RWPE1 (cell line): Measurements from ENCODE around the gene PEA15.

Source experiments
- CTCF ChIA-PET: fragments of 350-600 bp; sonication (Branson Sonifier 250); formaldehyde crosslinking; extraction: SDS; loops from one replicate; lab custom pipeline; 2021; lab: Yijun Ruan, JAX
- POLR2A ChIA-PET: fragments of 400-600 bp; formaldehyde crosslinking; extraction: SDS; loops from one replicate; lab custom pipeline; 2020; ENCODE audit warnings: antibody characterized with exemption; ENCODE audit not compliant: low non-redundant PET; lab: Yijun Ruan, JAX
- DNase-seq: peaks from one replicate; pipeline ENCODE4 v3.0.0; 2012; ENCODE audit warnings: low spot score
- H3K27ac ChIP-seq: fragments of 450-650 bp; 2 replicates; pipeline ENCODE4 v1.5.1; 2017
- CTCF ChIP-seq: fragments of 450-650 bp; conservative IDR thresholded peaks from 2 replicates; pipeline ENCODE4 v1.5.1; 2017; ENCODE audit warnings: low read depth, mild to moderate bottlenecking

Gene PEA15

DNA sequence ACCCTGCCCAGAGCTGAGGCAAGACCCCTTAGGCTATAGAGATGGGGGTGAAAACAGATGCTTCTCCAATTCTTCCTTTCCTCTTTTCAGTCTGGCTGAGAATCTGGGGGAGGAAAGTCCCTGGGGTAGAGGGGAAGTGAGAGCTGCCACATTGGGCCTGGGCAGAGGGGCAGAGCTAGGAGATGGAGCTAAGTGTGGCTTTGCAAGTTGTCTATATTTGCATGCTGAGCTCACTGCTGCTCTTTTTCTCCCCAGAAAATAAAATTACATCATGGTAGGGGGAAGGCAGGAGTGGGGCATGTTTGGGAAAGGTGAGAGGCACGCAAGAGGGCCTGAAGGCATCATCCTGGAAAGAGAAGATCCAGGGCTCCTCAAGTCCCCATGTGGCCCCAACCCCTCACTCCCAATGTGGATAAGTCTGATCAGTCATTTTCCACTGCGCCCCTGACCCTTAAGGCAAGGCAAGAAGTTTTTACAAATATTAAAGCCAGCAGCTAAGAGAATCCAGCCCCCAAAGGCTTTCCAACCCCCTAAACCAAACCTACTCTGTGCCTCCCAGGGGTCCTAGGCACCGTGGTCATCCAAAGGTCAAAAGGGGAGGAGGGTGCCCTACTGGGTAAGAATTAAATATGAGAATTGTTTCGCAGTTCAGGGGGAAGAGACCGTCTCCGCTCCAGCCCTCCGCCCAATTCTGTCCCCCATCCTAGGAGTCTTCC is 500 bp upstream of the PEA15 start:
- peak overlapping the region; percentile 81 for H3K27ac ChIP-seq
- CTCF ChIA-PET: interaction anchor here (0.7 kb wide), 2 partner anchors 11 to 106 kb away, joined by 3 to 5 read pairs; no protein-coding TSS in a partner anchor
- POLR2A ChIA-PET: no interaction called here
- DNase-seq: no peak
- no peak for TF ChIP-seq CTCF

DNA sequence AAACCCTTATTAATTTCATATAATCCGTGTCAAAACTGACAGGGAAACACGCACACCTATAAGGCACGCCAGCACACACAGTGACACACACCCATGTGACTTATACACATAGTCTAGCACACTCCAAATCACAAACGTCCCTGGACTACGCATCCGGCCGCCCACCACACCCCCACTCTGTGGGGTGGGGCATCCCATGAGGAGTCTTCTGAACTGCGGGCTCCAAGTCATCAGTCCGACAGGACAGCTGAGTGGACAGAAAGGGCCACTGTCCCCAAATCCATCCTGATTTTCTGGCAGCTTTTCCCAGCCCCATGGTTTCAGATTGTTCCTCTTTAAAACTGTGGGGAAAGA is 829 bp downstream of the PEA15 start:
- peak overlapping the region; percentile 81 for H3K27ac ChIP-seq
- TF ChIP-seq CTCF: no peak
- DNase-seq: peak; percentile 57
- POLR2A ChIA-PET: no interaction called here
- CTCF ChIA-PET: interaction anchor here (1.0 kb wide), 1 partner anchor 17 kb away, joined by 5 read pairs; no protein-coding TSS in a partner anchor

DNA sequence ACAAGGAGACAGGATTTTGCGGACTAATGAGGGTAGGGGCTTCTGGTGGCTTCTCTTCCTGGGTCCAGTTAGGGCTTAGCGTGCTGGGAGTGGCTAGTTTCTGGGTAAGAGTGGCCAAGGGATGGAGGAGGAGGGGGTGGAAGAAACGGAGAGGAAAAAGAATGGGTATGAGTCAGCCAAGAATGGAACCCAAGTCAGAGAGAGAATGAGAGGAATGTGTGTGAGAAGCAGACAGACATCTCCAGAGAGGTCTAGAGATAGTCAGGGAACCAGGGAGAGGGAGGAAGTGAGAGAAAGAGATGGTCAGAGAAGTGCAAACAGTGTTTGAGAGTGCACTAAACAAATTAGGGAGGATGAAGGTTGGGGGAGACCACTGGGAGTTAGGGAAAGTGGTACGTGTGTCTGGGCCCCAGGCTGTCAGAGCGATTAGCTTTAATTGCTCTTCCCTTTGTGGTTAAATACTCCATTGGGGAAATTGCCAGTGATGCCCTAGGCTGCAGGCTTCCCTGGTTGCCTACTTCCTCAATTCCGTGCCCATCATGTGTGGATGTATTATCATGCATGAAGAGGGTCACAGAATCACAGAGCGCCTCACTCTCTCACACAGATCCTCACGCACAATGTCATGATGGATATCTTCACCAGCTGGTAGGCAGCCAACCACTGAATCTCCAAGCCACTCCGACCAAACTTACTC is 1.4 kb downstream of the PEA15 start:
- DNase-seq: peak; percentile 80
- H3K27ac ChIP-seq: peak overlapping the region; percentile 81
- no peak for TF ChIP-seq CTCF
- ChIA-PET CTCF (interaction anchor here (0.7 to 1.0 kb wide), 2 partner anchors 17 to 126 kb away, joined by 5 read pairs; no protein-coding TSS in a partner anchor), POLR2A (no interaction called here)

DNA sequence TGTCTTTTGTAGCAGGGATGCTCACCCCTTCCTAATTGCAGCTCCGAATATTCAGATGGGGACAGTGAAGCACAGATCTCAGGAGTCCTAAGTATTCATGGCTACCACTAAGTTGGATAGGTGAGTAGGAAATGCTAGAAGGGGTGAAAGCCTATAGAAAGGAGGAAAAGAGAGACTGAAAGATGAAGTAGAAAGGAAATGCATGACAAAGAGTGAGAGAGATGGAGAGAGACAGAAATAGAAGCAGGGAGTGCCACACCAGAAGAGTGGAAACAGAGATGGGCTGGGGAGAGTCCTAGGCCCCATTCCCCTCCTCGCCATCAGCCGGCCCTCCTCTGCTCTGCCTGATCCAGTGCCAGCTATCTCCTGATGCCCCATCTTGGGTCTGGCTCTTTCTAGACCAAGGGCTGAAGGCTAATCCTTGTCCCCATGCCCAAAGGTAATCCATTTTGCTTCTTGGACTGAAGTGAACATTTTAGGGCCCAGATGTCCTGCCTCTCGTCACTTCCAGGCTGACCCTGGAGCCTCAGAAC is 2.0 kb downstream of the PEA15 start:
- TF ChIP-seq CTCF: no peak
- peak overlapping the region; percentile 81 for H3K27ac ChIP-seq
- ChIA-PET CTCF (interaction anchor here (0.7 kb wide), 1 partner anchor 127 kb away, joined by 5 read pairs; no protein-coding TSS in a partner anchor), POLR2A (no interaction called here)
- no peak for DNase-seq

DNA sequence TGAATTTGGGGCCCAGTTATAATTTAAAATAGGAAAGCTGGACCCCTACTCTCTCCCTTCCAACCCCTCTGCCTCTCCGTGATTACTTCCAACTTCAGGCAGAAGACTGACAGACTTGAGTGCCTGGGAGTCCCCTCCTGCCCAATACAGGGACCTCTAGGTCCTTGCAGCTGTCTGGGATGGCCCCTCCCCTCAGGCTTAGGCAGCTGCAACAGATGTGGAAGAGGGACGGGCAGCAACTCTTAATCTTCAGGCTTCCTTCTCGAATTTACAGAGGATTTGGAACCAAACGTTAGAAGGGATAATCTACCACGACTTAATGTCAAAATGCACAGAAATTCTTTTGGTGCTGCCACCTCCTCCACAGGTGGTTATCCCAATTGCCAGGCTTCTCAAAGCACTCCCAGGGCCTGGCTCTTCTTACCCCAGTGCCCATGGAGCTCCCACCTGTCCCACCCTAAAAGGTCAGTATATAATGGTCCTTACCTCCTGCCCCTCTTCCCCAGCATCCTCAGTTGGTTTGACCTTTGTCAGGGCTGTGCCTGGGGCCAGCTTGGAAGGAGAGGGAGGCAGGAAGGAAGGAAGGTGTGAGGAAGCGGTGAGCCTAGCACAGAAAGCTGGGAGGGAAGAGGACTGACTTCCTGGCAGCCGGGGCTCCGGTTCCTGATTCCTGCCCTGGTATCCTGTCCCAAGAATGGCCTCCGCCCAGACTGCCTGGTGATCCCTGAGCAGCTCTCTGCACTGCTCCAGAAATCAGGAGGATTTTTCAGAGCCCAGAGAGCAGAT is 2.8 kb downstream of the PEA15 start:
- no peak for DNase-seq
- peak overlapping the region; percentile 81 for H3K27ac ChIP-seq
- ChIA-PET POLR2A (interaction anchor here (0.6 kb wide), 1 partner anchor 18 kb away, joined by 3 read pairs; the partner anchor contains the start of gene CASQ1), CTCF (interaction anchor here (0.6 to 1.2 kb wide), 3 partner anchors 12 to 108 kb away, joined by 3 to 7 read pairs (median 4); no protein-coding TSS in a partner anchor)
- no peak for TF ChIP-seq CTCF
